Nephron (organoid): ENCODE data around the gene HEATR1.

Source experiments
- H3K27ac Mint-ChIP-seq, 3 experiments: 2 replicates each; pipeline ENCODE4 v1.8.0; 2020; ENCODE audit warnings: mixed read lengths in 3 of 3, mild to moderate bottlenecking in 2 of 3, moderate library complexity in 1 of 3
- H3K27me3 Mint-ChIP-seq: 2 replicates; pipeline ENCODE4 v1.8.0; 2021; ENCODE audit warnings: low read depth, mild to moderate bottlenecking, moderate library complexity, mixed read lengths
- H3K36me3 Mint-ChIP-seq: 2 replicates; pipeline ENCODE4 v1.8.0; 2020; ENCODE audit warnings: low read depth, mixed read lengths
- H3K4me1 Mint-ChIP-seq: 2 replicates; pipeline ENCODE4 v1.8.0; 2020; ENCODE audit warnings: mixed read lengths
- H3K4me3 Mint-ChIP-seq, 3 experiments: 2 replicates each; pipeline ENCODE4 v1.8.0; 2020; ENCODE audit warnings: mild to moderate bottlenecking in 3 of 3, mixed read lengths in 3 of 3, moderate library complexity in 2 of 3
- H3K9me3 Mint-ChIP-seq: 2 replicates; pipeline ENCODE4 v1.8.0; 2020; ENCODE audit warnings: mixed read lengths
- TF ChIP-seq, protein P1 (sequence below), 3 experiments: fragments of 200-600 bp; sonication (generic); IDR thresholded peaks; one replicate each; pipeline ENCODE4 v1.5.0; 2021; ENCODE audit warnings: antibody characterized with exemption in 3 of 3; ENCODE audit not compliant: unreplicated experiment in 3 of 3

The HEATR1 gene

DNA sequence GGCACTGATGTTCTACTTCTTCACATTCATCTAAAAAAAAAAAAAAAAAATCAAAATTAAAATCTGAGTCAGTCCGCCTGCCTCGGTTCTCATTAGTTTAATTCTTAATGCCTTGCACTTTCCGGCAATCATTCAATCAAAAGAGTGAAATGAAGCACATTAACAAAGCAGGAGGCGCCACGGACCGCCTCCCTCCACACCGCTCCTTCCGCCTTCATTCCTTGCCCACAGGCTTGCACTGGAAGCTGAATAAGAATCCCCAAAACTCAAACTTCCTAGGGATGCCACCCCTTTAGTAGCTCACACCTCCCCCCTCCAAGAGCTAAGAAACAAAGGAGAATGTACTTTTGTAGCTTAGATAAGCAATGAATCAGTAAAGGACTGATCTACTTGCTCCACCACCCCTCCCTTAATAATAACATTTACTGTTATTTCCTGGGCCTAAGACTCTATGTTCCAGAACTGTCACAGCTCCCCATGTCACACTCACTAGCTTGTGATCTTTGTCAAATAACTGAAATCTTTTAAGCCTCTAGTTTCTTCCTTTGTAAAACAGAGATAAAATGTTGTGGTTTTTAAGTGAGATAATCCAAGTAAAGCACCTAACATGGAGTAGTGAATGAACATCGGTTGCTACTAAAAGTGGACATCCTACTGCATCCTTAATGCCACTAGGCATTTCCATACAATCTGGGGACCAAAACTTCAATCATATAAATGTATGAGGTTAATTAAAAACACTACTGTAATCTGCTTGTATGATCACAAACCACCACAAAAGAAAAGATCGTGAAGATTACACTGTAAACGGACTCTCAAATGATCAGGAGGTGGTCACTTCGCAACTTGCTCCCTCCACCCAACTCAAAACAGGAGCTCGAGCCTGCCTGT, 53.1 kb downstream of the HEATR1 start:
- TF ChIP-seq, protein P1, sequence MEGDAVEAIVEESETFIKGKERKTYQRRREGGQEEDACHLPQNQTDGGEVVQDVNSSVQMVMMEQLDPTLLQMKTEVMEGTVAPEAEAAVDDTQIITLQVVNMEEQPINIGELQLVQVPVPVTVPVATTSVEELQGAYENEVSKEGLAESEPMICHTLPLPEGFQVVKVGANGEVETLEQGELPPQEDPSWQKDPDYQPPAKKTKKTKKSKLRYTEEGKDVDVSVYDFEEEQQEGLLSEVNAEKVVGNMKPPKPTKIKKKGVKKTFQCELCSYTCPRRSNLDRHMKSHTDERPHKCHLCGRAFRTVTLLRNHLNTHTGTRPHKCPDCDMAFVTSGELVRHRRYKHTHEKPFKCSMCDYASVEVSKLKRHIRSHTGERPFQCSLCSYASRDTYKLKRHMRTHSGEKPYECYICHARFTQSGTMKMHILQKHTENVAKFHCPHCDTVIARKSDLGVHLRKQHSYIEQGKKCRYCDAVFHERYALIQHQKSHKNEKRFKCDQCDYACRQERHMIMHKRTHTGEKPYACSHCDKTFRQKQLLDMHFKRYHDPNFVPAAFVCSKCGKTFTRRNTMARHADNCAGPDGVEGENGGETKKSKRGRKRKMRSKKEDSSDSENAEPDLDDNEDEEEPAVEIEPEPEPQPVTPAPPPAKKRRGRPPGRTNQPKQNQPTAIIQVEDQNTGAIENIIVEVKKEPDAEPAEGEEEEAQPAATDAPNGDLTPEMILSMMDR (IDR thresholded peaks at IDR 0.05; ENCODE audit: unreplicated experiment in 3 of 3) = no peak
- no peak overlapping the region for H3K4me3 Mint-ChIP-seq
- H3K27me3 Mint-ChIP-seq = no peaks in the 10 kb centered on the region
- peaks cover 85% of the 10 kb centered on the region for H3K36me3 Mint-ChIP-seq
- no peaks in the 10 kb centered on the region for H3K9me3 Mint-ChIP-seq
- H3K4me1 Mint-ChIP-seq = no peaks in the 10 kb centered on the region
- no peak overlapping the region for H3K27ac Mint-ChIP-seq

DNA sequence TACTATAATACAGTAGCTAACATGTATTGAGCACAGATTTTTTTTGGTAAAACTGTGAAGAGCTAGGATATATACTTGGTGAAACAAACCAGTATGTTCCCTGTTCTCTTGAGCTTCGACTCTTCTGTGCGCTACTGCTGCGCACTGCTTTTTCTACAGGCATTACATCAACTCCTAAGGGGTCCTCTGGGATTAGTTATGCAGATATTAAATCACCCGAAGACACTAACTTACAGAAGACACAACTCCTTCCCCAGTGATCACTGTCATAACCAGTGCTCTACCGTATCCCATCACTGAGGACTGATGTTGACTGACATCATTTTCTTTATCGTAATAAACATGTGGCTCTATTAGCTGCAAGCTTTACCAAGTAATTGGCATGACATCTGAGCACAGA, 55.9 kb downstream of the HEATR1 start:
- Mint-ChIP-seq H3K9me3 (no peaks in the 10 kb centered on the region), H3K27ac (no peak overlapping the region), H3K36me3 (peaks cover 84% of the 10 kb centered on the region), H3K4me3 (no peak overlapping the region), H3K27me3 (no peaks in the 10 kb centered on the region), H3K4me1 (no peaks in the 10 kb centered on the region)
- TF ChIP-seq, protein P1 (IDR thresholded peaks at IDR 0.05; ENCODE audit: unreplicated experiment in 3 of 3) = no peak

- H3K4me1 Mint-ChIP-seq = no peaks in the 10 kb centered on the region
- H3K27ac Mint-ChIP-seq = no peak overlapping the region
- no peaks in the 10 kb centered on the region for H3K27me3 Mint-ChIP-seq
- H3K36me3 Mint-ChIP-seq = peaks cover 76% of the 10 kb centered on the region
- no peaks in the 10 kb centered on the region for H3K9me3 Mint-ChIP-seq
- TF ChIP-seq, protein P1 (IDR thresholded peaks at IDR 0.05; ENCODE audit: unreplicated experiment in 3 of 3) = no peak
- H3K4me3 Mint-ChIP-seq = no peak overlapping the region
Observed at GRCh38 chr1:236545621-236546169, 58.6 kb downstream of the HEATR1 start.

GRCh38 chr1:236543065-236543669, 61.1 kb downstream of the HEATR1 start:
- H3K27ac Mint-ChIP-seq = no peak overlapping the region
- no peak overlapping the region for H3K4me3 Mint-ChIP-seq
- TF ChIP-seq, protein P1 (IDR thresholded peaks at IDR 0.05; ENCODE audit: unreplicated experiment in 3 of 3) = no peak
- no peaks in the 10 kb centered on the region for H3K9me3 Mint-ChIP-seq
- H3K36me3 Mint-ChIP-seq = peaks cover 74% of the 10 kb centered on the region
- no peaks in the 10 kb centered on the region for H3K4me1 Mint-ChIP-seq
- H3K27me3 Mint-ChIP-seq = no peaks in the 10 kb centered on the region

DNA sequence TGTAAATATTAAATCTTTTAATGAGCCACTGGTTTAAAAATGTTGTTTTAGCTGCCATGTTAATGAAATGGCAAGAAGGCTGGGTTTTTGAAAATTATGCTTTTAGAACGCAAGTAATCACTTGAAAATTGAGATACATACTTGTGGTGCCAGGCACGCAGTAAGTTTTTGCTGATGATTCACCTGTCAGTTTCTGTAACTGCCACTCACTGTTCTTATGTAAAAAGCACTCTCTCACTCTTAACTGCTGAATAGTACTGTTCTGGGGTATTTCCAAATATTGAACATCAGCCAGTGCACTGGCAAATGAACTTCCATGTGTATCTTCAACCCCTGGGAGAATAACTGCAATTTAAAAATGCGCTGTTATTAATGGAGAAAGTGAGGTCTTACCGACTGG, 62.6 kb downstream of the HEATR1 start:
- H3K4me3 Mint-ChIP-seq = no peak overlapping the region
- H3K27me3 Mint-ChIP-seq = no peaks in the 10 kb centered on the region
- no peaks in the 10 kb centered on the region for H3K4me1 Mint-ChIP-seq
- no peaks in the 10 kb centered on the region for H3K9me3 Mint-ChIP-seq
- TF ChIP-seq, protein P1 (IDR thresholded peaks at IDR 0.05; ENCODE audit: unreplicated experiment in 3 of 3) = no peak
- H3K27ac Mint-ChIP-seq = no peak overlapping the region
- peaks cover 64% of the 10 kb centered on the region for H3K36me3 Mint-ChIP-seq
